ENCODE data around the gene FGF11. TPM values are rescaled to one million over a fixed set of nuclear protein-coding genes. Genes with fewer than 3 reads are reported as not detected.
A peak's percentile ranks its signal among the peaks of the same experiment; 100 is the strongest.

FGF11 gene
- total and polyA plus RNA-seq, 3 experiments from 2014 or later = 0.12 to 1.1 (median 0.85) TPM

- Histone ChIP-seq H3K27ac (ENCODE audit: low read depth, low read length) (no peak overlapping the region), H3K9me3 (ENCODE audit: low read length) (no peaks in the 10 kb centered on the region), H3K4me3 (ENCODE audit: low read length) (peak overlapping the region; percentile 90), H3K4me1 (ENCODE audit: insufficient read depth, low read length) (peaks cover 16% of the 10 kb centered on the region), H3K36me3 (ENCODE audit: insufficient read depth, low read length) (no peaks in the 10 kb centered on the region), H3K27me3 (ENCODE audit: insufficient read depth, low read length, poor library complexity, severe bottlenecking) (no peaks in the 10 kb centered on the region)
- H3K36me3 Mint-ChIP-seq = peaks cover 0 to 5% (median 0%) of the 10 kb centered on the region in 3 donors
- no peaks in the 10 kb centered on the region for H3K9me3 Mint-ChIP-seq
- DNase-seq = no peak
- H3K4me3 Mint-ChIP-seq = peak overlapping the region; percentile 75 to 93 (median 82)
- H3K27me3 Mint-ChIP-seq = peaks cover 0 to 5% of the 10 kb centered on the region in 2 donors
- ChIA-PET CTCF (interaction anchor here (1.9 kb wide), 1 partner anchor 31 kb away, joined by 5 read pairs; no protein-coding TSS in a partner anchor), POLR2A (interaction anchor here (0.6 to 1.0 kb wide), 3 partner anchors 29 to 178 kb away, joined by 3 to 10 read pairs (median 5); partner anchors contain the start of gene MPDU1)
- H3K27ac Mint-ChIP-seq = peak overlapping the region in 6 of 8 donors; percentile 66 to 96 (median 82)
- H3K4me1 Mint-ChIP-seq = peaks cover 17 to 41% (median 23%) of the 10 kb centered on the region in 3 donors
Observed at GRCh38 chr17:7405350-7406234, 33.7 kb upstream of the FGF11 start.

- Mint-ChIP-seq H3K4me3 (peak overlapping the region in 6 of 7 donors; percentile 47 to 87 (median 70)), H3K27me3 (peaks cover 0 to 5% of the 10 kb centered on the region in 2 donors), H3K27ac (peak overlapping the region in 3 of 8 donors; percentile 50 to 58 (median 55)), H3K36me3 (peaks cover 0 to 5% (median 0%) of the 10 kb centered on the region in 3 donors), H3K4me1 (peaks cover 17 to 41% (median 23%) of the 10 kb centered on the region in 3 donors), H3K9me3 (no peaks in the 10 kb centered on the region)
- Histone ChIP-seq H3K4me1 (ENCODE audit: insufficient read depth, low read length) (peaks cover 16% of the 10 kb centered on the region), H3K4me3 (ENCODE audit: low read length) (no peak overlapping the region), H3K27ac (ENCODE audit: low read depth, low read length) (no peak overlapping the region), H3K9me3 (ENCODE audit: low read length) (no peaks in the 10 kb centered on the region), H3K36me3 (ENCODE audit: insufficient read depth, low read length) (no peaks in the 10 kb centered on the region), H3K27me3 (ENCODE audit: insufficient read depth, low read length, poor library complexity, severe bottlenecking) (no peaks in the 10 kb centered on the region)
- ChIA-PET POLR2A (interaction anchor here (1.1 kb wide), 1 partner anchor 22 kb away, joined by 3 read pairs; no protein-coding TSS in a partner anchor), CTCF (interaction anchor here (1.0 to 1.9 kb wide), 2 partner anchors 21 to 30 kb away, joined by 3 to 5 read pairs; no protein-coding TSS in a partner anchor)
- DNase-seq = no peak
Observed at GRCh38 chr17:7406235-7406825, 33.0 kb upstream of the FGF11 start.

- Mint-ChIP-seq H3K9me3 (no peaks in the 10 kb centered on the region), H3K4me3 (peak overlapping the region in 4 of 7 donors; percentile 4 to 52 (median 44)), H3K4me1 (peaks cover 17 to 39% (median 23%) of the 10 kb centered on the region in 3 donors), H3K27ac (peak overlapping the region in 1 of 8 donors; percentile 15), H3K36me3 (peaks cover 0 to 5% (median 0%) of the 10 kb centered on the region in 3 donors), H3K27me3 (peaks cover 0 to 5% of the 10 kb centered on the region in 2 donors)
- H3K4me3 ChIP-seq (ENCODE audit: low read length) = no peak overlapping the region
- no peak for DNase-seq
- peaks cover 16% of the 10 kb centered on the region for H3K4me1 ChIP-seq (ENCODE audit: insufficient read depth, low read length)
- H3K36me3 ChIP-seq (ENCODE audit: insufficient read depth, low read length) = no peaks in the 10 kb centered on the region
- no peaks in the 10 kb centered on the region for H3K9me3 ChIP-seq (ENCODE audit: low read length)
- POLR2A ChIA-PET = interaction anchor here (1.1 kb wide), 1 partner anchor 23 kb away, joined by 3 read pairs; no protein-coding TSS in a partner anchor
- no peak overlapping the region for H3K27ac ChIP-seq (ENCODE audit: low read depth, low read length)
- H3K27me3 ChIP-seq (ENCODE audit: insufficient read depth, low read length, poor library complexity, severe bottlenecking) = no peaks in the 10 kb centered on the region
- CTCF ChIA-PET = interaction anchor here (1.0 to 2.0 kb wide), 3 partner anchors 22 to 51 kb away, joined by 3 to 5 read pairs (median 5); no protein-coding TSS in a partner anchor
Observed at GRCh38 chr17:7407082-7407481, 32.2 kb upstream of the FGF11 start.

GRCh38 chr17:7407485-7408251, 31.6 kb upstream of the FGF11 start, which contains the start of gene NLGN2:
NLGN2 (plus strand) TSS chr17:7407845; CDS start chr17:7408256, 411 bp downstream.
- no peak for DNase-seq
- peak within 1 kb of the TSS; percentile 32 to 78 (median 50) for H3K4me3 Mint-ChIP-seq

GRCh38 chr17:7408252-7408727, 31.0 kb upstream of the FGF11 start:
- peaks cover 10 to 32% (median 16%) of the 10 kb centered on the region in 3 donors for H3K4me1 Mint-ChIP-seq
- DNase-seq = peak in 4 of 5 donors; percentile 18 to 68 (median 44)
- Histone ChIP-seq H3K4me3 (ENCODE audit: low read length) (no peak overlapping the region), H3K36me3 (ENCODE audit: insufficient read depth, low read length) (no peaks in the 10 kb centered on the region), H3K9me3 (ENCODE audit: low read length) (no peaks in the 10 kb centered on the region), H3K27ac (ENCODE audit: low read depth, low read length) (no peak overlapping the region), H3K4me1 (ENCODE audit: insufficient read depth, low read length) (peaks cover 10% of the 10 kb centered on the region), H3K27me3 (ENCODE audit: insufficient read depth, low read length, poor library complexity, severe bottlenecking) (no peaks in the 10 kb centered on the region)
- peaks cover 0 to 5% (median 0%) of the 10 kb centered on the region in 3 donors for H3K36me3 Mint-ChIP-seq
- CTCF ChIA-PET = interaction anchor here (0.8 to 2.0 kb wide), 3 partner anchors 24 to 52 kb away, joined by 3 to 7 read pairs (median 5); no protein-coding TSS in a partner anchor
- peak overlapping the region in 3 of 7 donors; percentile 32 to 78 (median 39) for H3K4me3 Mint-ChIP-seq
- peak overlapping the region in 1 of 8 donors; percentile 66 for H3K27ac Mint-ChIP-seq
- H3K27me3 Mint-ChIP-seq = peaks cover 0 to 6% of the 10 kb centered on the region in 2 donors
- H3K9me3 Mint-ChIP-seq = no peaks in the 10 kb centered on the region
- POLR2A ChIA-PET = no interaction called here

More at GRCh38 chr17:7407485-7408251, 31.6 kb upstream of the FGF11 start, which contains the start of gene NLGN2:
- H3K36me3 ChIP-seq (ENCODE audit: insufficient read depth, low read length) = no peaks in the 10 kb centered on the region
- POLR2A ChIA-PET = interaction anchor here (0.6 kb wide), 1 partner anchor 76 kb away, joined by 3 read pairs; the partner anchor contains the start of gene POLR2A
- no peak within 1 kb of the TSS for H3K27ac ChIP-seq (ENCODE audit: low read depth, low read length)
- H3K4me3 ChIP-seq (ENCODE audit: low read length) = no peak within 1 kb of the TSS
- Mint-ChIP-seq H3K4me1 (peaks cover 16 to 38% (median 22%) of the 10 kb centered on the region in 3 donors), H3K36me3 (peaks cover 0 to 5% (median 0%) of the 10 kb centered on the region in 3 donors), H3K27me3 (peaks cover 0 to 5% of the 10 kb centered on the region in 2 donors), H3K27ac (peak within 1 kb of the TSS in 5 of 8 donors; percentile 15 to 76 (median 66)), H3K9me3 (no peaks in the 10 kb centered on the region)
- H3K27me3 ChIP-seq (ENCODE audit: insufficient read depth, low read length, poor library complexity, severe bottlenecking) = no peaks in the 10 kb centered on the region
- CTCF ChIA-PET = interaction anchor here (0.8 to 2.0 kb wide), 4 partner anchors 24 to 52 kb away, joined by 3 to 7 read pairs (median 5); no protein-coding TSS in a partner anchor
- H3K4me1 ChIP-seq (ENCODE audit: insufficient read depth, low read length) = peaks cover 16% of the 10 kb centered on the region
- no peaks in the 10 kb centered on the region for H3K9me3 ChIP-seq (ENCODE audit: low read length)

GRCh38 chr17:7408863-7409262, 30.4 kb upstream of the FGF11 start:
- H3K4me1 Mint-ChIP-seq = peaks cover 8 to 28% (median 13%) of the 10 kb centered on the region in 3 donors
- H3K36me3 Mint-ChIP-seq = peaks cover 0 to 4% (median 0%) of the 10 kb centered on the region in 3 donors
- H3K27me3 Mint-ChIP-seq = peaks cover 0 to 6% of the 10 kb centered on the region in 2 donors
- H3K27ac Mint-ChIP-seq = peak overlapping the region in 7 of 8 donors; percentile 25 to 92 (median 48)
- no peaks in the 10 kb centered on the region for H3K9me3 ChIP-seq (ENCODE audit: low read length)
- ChIA-PET CTCF (interaction anchor here (1.8 to 2.0 kb wide), 2 partner anchors 28 to 53 kb away, joined by 5 to 7 read pairs; no protein-coding TSS in a partner anchor), POLR2A (interaction anchor here (0.5 kb wide), 1 partner anchor 37 kb away, joined by 3 read pairs; no protein-coding TSS in a partner anchor)
- H3K27ac ChIP-seq (ENCODE audit: low read depth, low read length) = no peak overlapping the region
- DNase-seq = no peak
- no peaks in the 10 kb centered on the region for H3K36me3 ChIP-seq (ENCODE audit: insufficient read depth, low read length)
- peaks cover 8% of the 10 kb centered on the region for H3K4me1 ChIP-seq (ENCODE audit: insufficient read depth, low read length)
- no peaks in the 10 kb centered on the region for H3K27me3 ChIP-seq (ENCODE audit: insufficient read depth, low read length, poor library complexity, severe bottlenecking)
- peak overlapping the region in 6 of 7 donors; percentile 1 to 79 (median 34) for H3K4me3 Mint-ChIP-seq
- H3K9me3 Mint-ChIP-seq = no peaks in the 10 kb centered on the region
- H3K4me3 ChIP-seq (ENCODE audit: low read length) = no peak overlapping the region

Data from CD8-positive, alpha-beta memory T cell (primary cell).